ENCODE data around the gene GAD2. TPM values are rescaled to one million over a fixed set of nuclear protein-coding genes. Genes with fewer than 3 reads are reported as not detected.

The GAD2 gene
- total RNA-seq, 2 experiments from 2014 or later = not detected

DNA sequence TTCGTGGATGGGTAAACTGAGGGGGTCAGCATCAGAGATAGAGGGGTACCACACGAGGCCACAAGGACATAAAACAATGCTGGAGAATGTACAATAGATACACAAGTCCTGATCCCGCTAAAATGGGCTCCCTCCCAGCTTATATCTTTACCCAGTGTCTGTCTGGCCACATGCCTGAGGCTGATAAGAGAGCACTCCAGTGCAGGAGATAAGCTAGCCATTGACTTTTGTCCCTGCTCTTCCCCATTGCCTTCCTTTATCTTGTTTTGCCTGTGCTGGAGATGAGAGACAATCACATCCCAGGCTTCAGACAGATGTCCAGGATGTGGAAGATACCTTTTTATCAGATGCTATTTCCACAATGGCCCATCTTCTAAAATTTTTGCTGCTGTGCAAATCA lies 6.0 kb downstream of the GAD2 start:
- no TSS peak for BruUV-seq (replicated peaks)
- Histone ChIP-seq H3K4me3 (ENCODE audit: low read depth, low read length, poor library complexity, severe bottlenecking) (no peak overlapping the region), H3K36me3 (ENCODE audit: insufficient read depth, low read length) (no peaks in the 10 kb centered on the region), H3K9me3 (ENCODE audit: low read length) (no peaks in the 10 kb centered on the region), H3K9me2 (ENCODE audit: insufficient read depth, low read length) (no peaks in the 10 kb centered on the region), H3K79me2 (ENCODE audit: insufficient read depth, low read depth, low read length) (no peaks in the 10 kb centered on the region), H3K4me2 (ENCODE audit: low read length) (no peak overlapping the region), H3K27ac (ENCODE audit: low read depth, low read length, poor library complexity, severe bottlenecking) (no peak overlapping the region), H2AFZ (ENCODE audit: low read length) (no peak overlapping the region), H4K20me1 (ENCODE audit: insufficient read depth, low read length) (no peaks in the 10 kb centered on the region), H3K4me1 (ENCODE audit: insufficient read depth, low read length, poor library complexity, severe bottlenecking) (peaks cover 13% of the 10 kb centered on the region)
- TF ChIP-seq CTCF (conservative IDR thresholded peaks at IDR 0.05; ENCODE audit: low read length) (no peak), EZH2phosphoT487 (IDR thresholded peaks at IDR 0.05; ENCODE audit: borderline replicate concordance, low read depth, low read length) (no peak)
- CTCF ChIA-PET (ENCODE audit: unreplicated experiment) = no interaction called here
- intact Hi-C loops (cut with micrococcal nuclease; ENCODE audit: unreplicated experiment) = no loop called here
- DNase-seq (ENCODE audit: low spot score) = no peak
- POLR2A ChIA-PET = no interaction called here

DNA sequence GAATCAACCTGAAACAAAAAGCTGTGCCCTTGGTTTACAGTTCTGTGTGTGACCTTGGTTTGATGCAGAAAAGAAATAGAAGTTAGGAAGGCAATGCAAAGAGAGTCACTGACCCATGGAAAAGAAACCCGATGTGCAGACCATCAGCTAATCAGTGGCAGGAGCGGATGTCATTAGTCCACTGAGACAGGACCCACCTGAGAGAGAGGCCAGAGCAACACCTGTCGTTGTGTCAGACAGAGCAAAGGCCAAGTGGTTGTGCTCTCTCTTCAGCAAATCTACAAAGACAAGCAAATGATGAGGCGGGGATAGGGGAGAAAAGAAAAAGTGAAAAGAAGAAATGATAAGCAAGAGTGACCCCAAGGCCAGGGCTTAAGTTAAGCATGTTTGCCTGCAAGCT lies 8.7 kb downstream of the GAD2 start:
- Histone ChIP-seq H4K20me1 (ENCODE audit: insufficient read depth, low read length) (no peaks in the 10 kb centered on the region), H3K36me3 (ENCODE audit: insufficient read depth, low read length) (no peaks in the 10 kb centered on the region), H3K4me1 (ENCODE audit: insufficient read depth, low read length, poor library complexity, severe bottlenecking) (peaks cover 13% of the 10 kb centered on the region), H3K9me3 (ENCODE audit: low read length) (no peaks in the 10 kb centered on the region), H3K4me3 (ENCODE audit: low read depth, low read length, poor library complexity, severe bottlenecking) (no peak overlapping the region), H2AFZ (ENCODE audit: low read length) (no peak overlapping the region; the same call in 1 of the 2 replicates), H3K27ac (ENCODE audit: low read depth, low read length, poor library complexity, severe bottlenecking) (no peak overlapping the region), H3K4me2 (ENCODE audit: low read length) (peak overlapping the region; percentile 51), H3K79me2 (ENCODE audit: insufficient read depth, low read depth, low read length) (no peaks in the 10 kb centered on the region), H3K9me2 (ENCODE audit: insufficient read depth, low read length) (no peaks in the 10 kb centered on the region)
- CTCF ChIA-PET (ENCODE audit: unreplicated experiment) = no interaction called here
- POLR2A ChIA-PET = interaction anchor here (0.8 to 1.0 kb wide), 2 partner anchors 13 to 54 kb away, joined by 3 read pairs; no protein-coding TSS in a partner anchor
- TF ChIP-seq EZH2phosphoT487 (IDR thresholded peaks at IDR 0.05; ENCODE audit: borderline replicate concordance, low read depth, low read length) (no peak), CTCF (conservative IDR thresholded peaks at IDR 0.05; ENCODE audit: low read length) (no peak)
- no TSS peak for BruUV-seq (replicated peaks)
- DNase-seq (ENCODE audit: low spot score) = peak; percentile 62
- intact Hi-C loops (cut with micrococcal nuclease; ENCODE audit: unreplicated experiment) = no loop called here

GRCh38 chr10:26227786-26228185 lies 11.2 kb downstream of the GAD2 start:
- Histone ChIP-seq H2AFZ (ENCODE audit: low read length) (no peak overlapping the region), H3K4me1 (ENCODE audit: insufficient read depth, low read length, poor library complexity, severe bottlenecking) (peaks cover 16% of the 10 kb centered on the region), H3K36me3 (ENCODE audit: insufficient read depth, low read length) (no peaks in the 10 kb centered on the region), H3K79me2 (ENCODE audit: insufficient read depth, low read depth, low read length) (no peaks in the 10 kb centered on the region), H3K4me3 (ENCODE audit: low read depth, low read length, poor library complexity, severe bottlenecking) (no peak overlapping the region), H3K9me3 (ENCODE audit: low read length) (no peaks in the 10 kb centered on the region), H3K9me2 (ENCODE audit: insufficient read depth, low read length) (no peaks in the 10 kb centered on the region), H4K20me1 (ENCODE audit: insufficient read depth, low read length) (no peaks in the 10 kb centered on the region), H3K27ac (ENCODE audit: low read depth, low read length, poor library complexity, severe bottlenecking) (no peak overlapping the region), H3K4me2 (ENCODE audit: low read length) (no peak overlapping the region)
- POLR2A ChIA-PET = no interaction called here
- intact Hi-C loops (cut with micrococcal nuclease; ENCODE audit: unreplicated experiment) = no loop called here
- BruUV-seq (replicated peaks) = no TSS peak
- DNase-seq (ENCODE audit: low spot score) = no peak
- TF ChIP-seq EZH2phosphoT487 (IDR thresholded peaks at IDR 0.05; ENCODE audit: borderline replicate concordance, low read depth, low read length) (no peak), CTCF (conservative IDR thresholded peaks at IDR 0.05; ENCODE audit: low read length) (no peak)
- CTCF ChIA-PET (ENCODE audit: unreplicated experiment) = no interaction called here

Measured in OCI-LY7 (cell line).